Measurements from ENCODE around the gene CDH22. TPM values are rescaled to one million over a fixed set of nuclear protein-coding genes. Genes with fewer than 3 reads are reported as not detected.

CDH22 gene
- total and polyA plus RNA-seq, 10 donors: not detected

- peaks cover 0 to 65% (median 0%) of the 10 kb centered on the region in 7 donors for H3K27me3 ChIP-seq (replicated peaks in 1 of 7)
- H3K27ac ChIP-seq: no peak overlapping the region
- intact Hi-C loops (cut with DNase I; ENCODE audit: low total_unique reads): no loop called here
- no peaks in the 10 kb centered on the region for H3K9me3 ChIP-seq
- WGBS, 5 donors: 69 to 88% (median 86%) methylated on average over 5 of the region's 5 CpGs
- peak; percentile 1 for DNase-seq
- TF ChIP-seq POLR2AphosphoS5 (IDR thresholded peaks at IDR 0.05) (no peak), CTCF (IDR thresholded peaks at IDR 0.05 in 8 of 11, conservative IDR thresholded peaks at IDR 0.05 in 3 of 11) (no peak), POLR2A (IDR thresholded peaks at IDR 0.05) (no peak)
- H3K36me3 ChIP-seq: no peaks in the 10 kb centered on the region
- H3K4me1 ChIP-seq: no peaks in the 10 kb centered on the region
- H3K4me3 ChIP-seq: no peak overlapping the region
Measured at GRCh38 chr20:46154305-46154704, 154.0 kb downstream of the CDH22 start.

- no peaks in the 10 kb centered on the region for H3K9me3 ChIP-seq
- peak; percentile 41 for DNase-seq
- intact Hi-C loops (cut with DNase I; ENCODE audit: low total_unique reads): no loop called here
- no peaks in the 10 kb centered on the region for H3K4me1 ChIP-seq
- TF ChIP-seq POLR2AphosphoS5 (IDR thresholded peaks at IDR 0.05): no peak
- TF ChIP-seq POLR2A (IDR thresholded peaks at IDR 0.05): no peak
- no peak for TF ChIP-seq CTCF (IDR thresholded peaks at IDR 0.05 in 8 of 11, conservative IDR thresholded peaks at IDR 0.05 in 3 of 11)
- peaks cover 0 to 54% (median 0%) of the 10 kb centered on the region in 7 donors for H3K27me3 ChIP-seq (replicated peaks in 1 of 7)
- no peak overlapping the region for H3K27ac ChIP-seq
- 55 to 85% (median 70%) methylated on average over 28 to 33 of the region's 33 CpGs for WGBS, 5 donors
- no peaks in the 10 kb centered on the region for H3K36me3 ChIP-seq
- H3K4me3 ChIP-seq: no peak overlapping the region
Measured at GRCh38 chr20:46152824-46153586, 155.3 kb downstream of the CDH22 start.

- H3K36me3 ChIP-seq: no peaks in the 10 kb centered on the region
- no peaks in the 10 kb centered on the region for H3K4me1 ChIP-seq
- H3K4me3 ChIP-seq: no peak overlapping the region
- no peaks in the 10 kb centered on the region for H3K9me3 ChIP-seq
- peaks cover 0 to 43% (median 0%) of the 10 kb centered on the region in 7 donors for H3K27me3 ChIP-seq (replicated peaks in 1 of 7)
- intact Hi-C loops (cut with DNase I; ENCODE audit: low total_unique reads): no loop called here
- 71 to 92% (median 79%) methylated on average over 6 to 7 of the region's 7 CpGs for WGBS, 5 donors
- TF ChIP-seq CTCF (IDR thresholded peaks at IDR 0.05 in 8 of 11, conservative IDR thresholded peaks at IDR 0.05 in 3 of 11) (peak in 3 of 11 experiments; percentile 25 to 38 (median 29)), POLR2A (IDR thresholded peaks at IDR 0.05) (no peak)
- peak; percentile 54 for DNase-seq
- no peak overlapping the region for H3K27ac ChIP-seq
Measured at GRCh38 chr20:46151936-46152335, 156.4 kb downstream of the CDH22 start.

GRCh38 chr20:46150943-46151342 is 157.4 kb downstream of the CDH22 start:
- no peaks in the 10 kb centered on the region for H3K4me1 ChIP-seq
- no peaks in the 10 kb centered on the region for H3K36me3 ChIP-seq
- intact Hi-C loops (cut with DNase I; ENCODE audit: low total_unique reads): no loop called here
- peak; percentile 48 for DNase-seq
- WGBS, 5 donors: 27 to 53% (median 49%) methylated on average over 3 to 5 of the region's 5 CpGs
- H3K27ac ChIP-seq: no peak overlapping the region
- H3K27me3 ChIP-seq (replicated peaks in 1 of 7): peaks cover 0 to 35% (median 0%) of the 10 kb centered on the region in 7 donors
- H3K9me3 ChIP-seq: no peaks in the 10 kb centered on the region
- H3K4me3 ChIP-seq: no peak overlapping the region
- TF ChIP-seq POLR2A (IDR thresholded peaks at IDR 0.05): no peak
- no peak for TF ChIP-seq CTCF (IDR thresholded peaks at IDR 0.05 in 8 of 11, conservative IDR thresholded peaks at IDR 0.05 in 3 of 11)
- no peak for TF ChIP-seq POLR2AphosphoS5 (IDR thresholded peaks at IDR 0.05)

Measured in spleen (tissue), 11 donors.